Stimulated activated CD4-positive, alpha-beta T cell treated with anti-CD3 and anti-CD28 coated beads, Interleukin-15, amount 100 ng/mL, for 1 hour (primary cell): ENCODE data around the gene ISYNA1.

Source experiments
- DNase-seq, 2 donors: peaks; one replicate each; pipeline ENCODE4 v3.0.0-alpha.2; 2020; ENCODE audit warnings: low read depth in 1 of 2, low spot score in 1 of 2

Gene ISYNA1

DNA sequence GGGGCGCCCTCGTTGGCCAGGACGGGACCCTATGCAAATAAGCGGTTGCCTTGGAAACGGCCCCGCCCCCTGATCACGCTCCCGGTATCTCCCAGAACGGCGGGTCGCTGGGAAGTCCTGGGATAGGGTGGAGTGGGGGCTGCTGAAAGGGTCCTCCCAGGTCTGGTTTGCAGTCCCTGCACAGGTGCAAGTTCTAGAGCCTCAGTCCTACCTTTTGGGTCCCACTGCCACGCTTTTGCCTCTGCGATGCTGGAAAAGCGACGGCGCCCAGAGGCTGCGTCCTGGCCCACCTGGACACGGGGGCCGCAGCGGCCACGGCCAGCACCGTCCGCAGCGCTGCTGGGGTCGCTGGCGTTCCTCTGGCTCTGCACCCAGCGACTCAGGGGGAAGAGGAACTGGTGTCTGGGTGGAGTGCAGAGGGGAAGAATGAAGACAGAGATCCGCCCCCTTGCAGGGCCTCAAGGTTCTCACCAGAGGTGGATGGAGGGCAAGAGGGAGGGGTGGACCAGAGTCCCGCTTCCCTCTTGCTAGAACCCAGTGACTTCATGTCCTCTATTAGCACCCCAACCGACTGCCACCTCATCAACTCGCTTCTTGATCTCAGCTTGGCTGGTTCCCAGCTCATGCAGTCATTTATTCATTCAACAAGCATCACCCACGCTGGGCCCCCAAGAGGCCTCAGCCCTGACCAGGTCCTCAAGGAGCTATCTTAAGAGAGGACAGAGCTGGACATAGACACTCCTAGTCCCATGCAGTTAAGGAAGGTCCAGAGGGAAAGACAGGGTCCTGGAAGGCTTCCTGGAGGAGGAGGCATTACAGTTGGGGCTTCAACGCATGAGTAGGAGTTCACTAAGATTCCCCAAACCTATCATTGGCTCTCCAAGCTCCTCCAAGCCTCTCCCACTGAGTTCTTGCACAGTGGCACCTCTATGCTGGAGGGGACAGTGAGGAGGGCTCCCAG is 40.4 kb downstream of the ISYNA1 start, which contains the start of gene LRRC25:
Gene LRRC25 (minus strand): TSS at position 381 of the 961 bp plus-strand sequence. CDS start 659 bp downstream, outside the sequence.
- no peak for DNase-seq

DNA sequence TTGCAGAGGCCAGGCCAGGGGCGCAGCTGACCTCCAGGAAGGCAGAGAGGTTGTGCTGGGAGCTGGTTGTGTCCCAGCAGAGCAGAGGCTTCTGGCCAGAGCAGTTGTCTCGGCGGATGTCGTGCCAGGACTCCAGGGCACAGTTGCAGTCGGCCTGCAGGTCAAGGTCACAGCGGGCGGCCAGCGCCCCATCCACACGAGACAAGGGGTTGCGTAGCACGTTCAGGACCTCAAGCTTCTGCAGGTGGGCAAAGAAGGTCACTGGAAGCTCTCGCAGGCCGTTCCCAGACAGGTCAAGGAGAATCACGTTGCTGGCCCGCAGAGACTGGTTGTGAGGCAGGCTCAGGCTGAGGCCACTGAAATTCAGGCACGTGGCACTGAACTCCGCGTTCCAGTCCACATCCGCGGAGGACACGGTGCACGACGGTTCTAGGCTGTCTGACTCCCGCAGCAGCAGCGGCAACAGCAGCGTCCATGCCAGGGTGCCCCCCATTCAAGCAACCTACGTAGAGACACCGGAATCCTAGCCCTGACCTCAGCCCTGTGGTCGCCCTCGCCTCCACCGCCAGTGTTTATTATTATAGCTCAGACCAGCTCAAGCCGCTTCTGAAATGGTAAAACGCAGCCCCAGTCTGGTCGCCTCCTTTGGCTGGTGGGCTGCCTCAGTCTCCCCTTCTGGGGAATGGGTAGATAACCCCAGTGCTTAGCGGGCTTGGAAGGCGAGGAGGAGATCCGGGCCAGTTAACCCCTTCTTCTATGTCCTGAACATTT is 41.3 kb downstream of the ISYNA1 start:
- DNase-seq, result no peak

DNA sequence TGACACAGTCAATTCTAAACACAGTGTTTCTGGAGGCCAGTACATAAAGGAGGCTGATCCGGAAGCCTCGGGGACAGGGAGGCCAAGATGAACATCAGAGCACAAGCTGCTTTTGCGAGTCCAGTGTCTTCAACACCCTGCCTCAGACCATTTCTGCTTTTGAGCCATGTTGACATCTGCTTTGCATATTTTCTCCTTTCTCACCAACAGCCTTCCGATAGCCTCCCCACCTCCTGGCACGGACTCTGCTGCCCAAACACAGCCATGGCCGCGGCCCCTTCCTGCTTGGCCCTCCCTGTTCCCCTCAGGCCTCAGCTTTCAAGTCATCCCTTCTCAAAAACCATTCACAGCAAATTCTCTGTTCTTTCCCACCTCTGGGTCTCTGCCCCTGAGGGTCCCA is 44.1 kb downstream of the ISYNA1 start:
- DNase-seq, result no peak

DNA sequence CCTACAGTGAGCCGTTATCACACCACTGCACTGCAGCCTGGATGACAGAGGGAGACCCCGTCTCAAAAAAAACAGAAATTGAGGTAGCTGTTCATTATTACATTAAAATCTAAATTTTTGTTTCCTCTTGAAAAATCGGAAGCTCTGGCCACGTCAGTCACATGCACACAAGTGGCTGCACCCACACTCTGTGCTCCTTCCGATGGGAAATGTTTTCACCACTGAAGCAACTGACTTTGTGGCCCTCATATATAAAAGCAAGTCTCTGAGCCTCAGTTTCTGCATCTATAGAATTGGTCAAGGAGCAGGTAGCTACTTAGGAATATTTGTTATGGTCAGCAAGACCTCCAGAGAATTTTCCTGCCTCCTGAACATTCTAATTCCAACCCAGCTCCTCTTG is 45.0 kb downstream of the ISYNA1 start:
- no peak for DNase-seq

DNA sequence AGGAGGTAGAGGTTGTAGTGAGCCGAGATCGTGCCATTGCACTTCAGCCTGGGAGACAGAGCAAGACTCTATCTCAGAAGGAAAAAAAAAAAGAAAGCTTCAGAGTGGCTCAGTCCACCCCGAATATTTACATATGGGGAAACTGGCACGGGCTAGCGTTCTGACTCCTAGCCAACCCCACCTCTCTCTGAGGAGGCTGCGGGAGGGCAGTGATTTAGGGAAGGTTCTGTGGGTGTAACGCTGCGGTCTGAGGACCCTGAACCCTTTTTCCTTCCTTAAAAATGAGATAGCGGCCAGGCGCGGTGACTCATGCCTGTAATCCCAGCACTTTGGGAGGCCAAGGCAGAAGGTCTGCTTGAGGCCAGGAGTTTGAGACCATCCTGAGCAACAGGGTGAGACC is 45.5 kb downstream of the ISYNA1 start:
- DNase-seq, result no peak

DNA sequence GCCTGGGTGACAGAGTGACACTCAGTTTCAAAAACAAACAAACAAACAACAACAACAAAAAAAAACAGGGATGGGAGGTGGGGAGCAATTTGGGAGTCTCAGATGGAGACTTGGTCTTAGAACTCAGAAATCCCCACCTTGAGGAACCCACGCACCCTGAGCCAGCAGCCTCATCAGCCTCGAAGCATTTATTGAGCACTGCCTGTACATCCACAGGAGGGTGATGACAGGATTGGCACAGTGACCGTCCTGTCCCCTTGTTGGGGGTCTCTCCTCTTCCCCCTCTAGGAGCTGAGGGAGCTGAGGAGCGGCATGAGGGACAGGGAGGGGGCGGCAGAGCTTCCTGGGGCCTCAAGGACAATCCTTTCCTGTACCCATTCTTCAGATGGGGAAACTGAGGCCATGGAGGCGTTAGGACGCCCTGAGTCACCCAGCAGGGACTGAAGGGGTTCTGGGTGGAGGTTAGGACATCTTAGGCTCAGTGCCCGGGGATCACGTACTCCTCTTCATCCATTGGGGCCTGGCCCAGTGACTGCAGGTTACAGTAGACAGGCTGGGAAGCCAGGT is 46.3 kb downstream of the ISYNA1 start:
- DNase-seq, result no peak

DNA sequence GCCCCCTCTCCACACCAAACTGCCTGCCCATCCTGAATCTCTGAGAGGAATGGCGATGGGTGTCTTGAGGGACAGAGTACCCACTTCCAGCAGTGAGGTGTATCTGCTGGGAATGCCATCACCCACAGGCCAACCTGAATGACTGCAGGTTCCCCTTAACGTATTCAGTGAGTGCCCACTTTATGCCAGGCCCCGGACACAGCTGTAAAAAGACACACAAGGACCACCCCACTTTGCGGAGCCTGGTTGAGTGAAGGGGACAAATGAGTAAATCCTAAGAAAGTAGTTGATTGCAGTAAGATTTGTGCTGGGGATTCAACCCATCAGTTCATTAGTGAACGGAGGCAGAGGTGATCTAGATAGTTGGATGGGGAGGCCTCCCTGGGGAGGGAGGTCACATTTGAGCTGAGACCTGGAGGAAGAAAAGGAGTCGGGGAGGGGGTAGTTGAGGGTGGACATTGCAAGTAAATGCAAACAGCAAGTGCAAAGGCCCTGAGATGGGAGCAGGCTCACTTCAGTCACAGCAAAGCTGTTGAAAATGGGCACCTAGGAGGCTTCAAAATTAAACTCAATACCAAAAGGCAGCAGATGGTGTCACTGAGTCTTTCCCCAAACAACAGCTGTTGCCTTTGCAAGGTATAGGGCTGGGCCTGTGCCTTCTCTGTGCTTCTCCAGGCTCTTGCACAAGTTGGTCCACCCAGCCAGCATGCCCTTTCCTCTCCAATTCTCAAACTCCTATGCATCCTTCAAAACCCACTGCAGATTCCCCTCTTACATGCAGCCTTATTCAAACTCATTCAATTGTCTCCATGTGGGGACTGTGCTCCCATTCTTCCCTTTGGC is 47.6 kb downstream of the ISYNA1 start:
- no peak for DNase-seq

DNA sequence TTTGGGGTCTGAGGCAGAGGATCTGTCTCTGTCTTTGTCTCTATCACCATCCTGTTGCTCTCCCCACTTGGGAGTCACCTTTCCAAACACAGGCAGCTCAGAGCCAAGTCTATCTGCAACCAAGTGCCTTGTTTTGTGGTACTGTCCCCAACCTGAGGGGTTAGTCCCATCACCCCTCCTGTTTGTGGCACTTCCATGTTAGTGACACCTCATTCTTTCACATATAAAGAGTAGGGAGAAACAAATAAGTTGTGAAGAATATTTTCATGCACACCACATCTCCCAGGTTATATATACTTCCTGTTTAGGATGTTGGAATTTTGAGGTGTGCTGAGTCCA is 48.2 kb downstream of the ISYNA1 start:
- DNase-seq, result no peak

DNA sequence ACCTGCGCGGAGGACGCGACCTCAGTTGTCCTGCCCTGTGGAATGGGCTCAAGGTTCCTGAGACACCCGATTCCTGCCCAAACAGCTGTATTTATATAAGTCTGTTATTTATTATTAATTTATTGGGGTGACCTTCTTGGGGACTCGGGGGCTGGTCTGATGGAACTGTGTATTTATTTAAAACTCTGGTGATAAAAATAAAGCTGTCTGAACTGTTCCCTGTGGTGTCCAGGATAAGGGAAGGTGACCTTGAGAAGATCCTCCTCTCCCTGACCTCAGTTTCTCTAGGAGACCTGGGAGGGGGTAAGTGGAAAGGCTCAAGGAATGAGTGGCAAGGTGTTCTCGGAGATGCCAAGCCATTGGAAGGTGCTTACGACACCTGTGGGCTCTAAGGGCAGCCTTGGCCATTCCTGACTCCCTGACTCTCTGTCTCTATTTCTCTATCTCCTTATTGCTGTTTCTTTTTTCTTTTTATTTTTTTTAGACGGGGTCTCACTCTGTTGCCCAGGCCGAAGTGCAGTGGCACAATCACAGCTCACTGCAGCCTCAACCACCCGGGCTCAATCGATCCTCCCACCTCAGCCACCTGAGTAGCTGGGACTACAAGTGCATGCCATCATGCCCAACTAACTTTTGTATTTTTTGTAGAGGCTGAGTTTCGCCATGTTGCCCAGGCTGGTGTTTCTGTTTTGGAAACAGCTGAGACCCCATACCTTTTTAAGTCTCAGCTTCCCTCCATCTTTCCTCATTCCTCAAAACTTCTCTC is 48.8 kb downstream of the ISYNA1 start:
- DNase-seq, result no peak

DNA sequence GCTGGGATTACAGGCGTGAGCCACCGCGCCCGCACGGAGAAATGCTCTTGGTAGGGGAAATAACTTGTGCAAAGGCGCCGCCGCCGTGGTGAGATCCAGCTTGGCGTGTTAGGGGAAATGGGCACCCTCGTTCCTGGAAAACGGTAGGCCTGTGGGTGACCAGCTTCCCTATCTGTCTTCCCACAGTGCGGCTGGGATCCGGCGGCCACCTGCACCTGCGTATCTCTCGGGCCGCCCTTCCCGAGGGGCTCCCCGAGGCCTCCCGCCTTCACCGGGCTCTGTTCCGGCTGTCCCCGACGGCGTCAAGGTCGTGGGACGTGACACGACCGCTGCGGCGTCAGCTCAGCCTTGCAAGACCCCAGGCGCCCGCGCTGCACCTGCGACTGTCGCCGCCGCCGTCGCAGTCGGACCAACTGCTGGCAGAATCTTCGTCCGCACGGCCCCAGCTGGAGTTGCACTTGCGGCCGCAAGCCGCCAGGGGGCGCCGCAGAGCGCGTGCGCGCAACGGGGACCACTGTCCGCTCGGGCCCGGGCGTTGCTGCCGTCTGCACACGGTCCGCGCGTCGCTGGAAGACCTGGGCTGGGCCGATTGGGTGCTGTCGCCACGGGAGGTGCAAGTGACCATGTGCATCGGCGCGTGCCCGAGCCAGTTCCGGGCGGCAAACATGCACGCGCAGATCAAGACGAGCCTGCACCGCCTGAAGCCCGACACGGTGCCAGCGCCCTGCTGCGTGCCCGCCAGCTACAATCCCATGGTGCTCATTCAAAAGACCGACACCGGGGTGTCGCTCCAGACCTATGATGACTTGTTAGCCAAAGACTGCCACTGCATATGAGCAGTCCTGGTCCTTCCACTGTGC is 49.6 kb downstream of the ISYNA1 start:
- DNase-seq, result peak; percentile 61 to 73

DNA sequence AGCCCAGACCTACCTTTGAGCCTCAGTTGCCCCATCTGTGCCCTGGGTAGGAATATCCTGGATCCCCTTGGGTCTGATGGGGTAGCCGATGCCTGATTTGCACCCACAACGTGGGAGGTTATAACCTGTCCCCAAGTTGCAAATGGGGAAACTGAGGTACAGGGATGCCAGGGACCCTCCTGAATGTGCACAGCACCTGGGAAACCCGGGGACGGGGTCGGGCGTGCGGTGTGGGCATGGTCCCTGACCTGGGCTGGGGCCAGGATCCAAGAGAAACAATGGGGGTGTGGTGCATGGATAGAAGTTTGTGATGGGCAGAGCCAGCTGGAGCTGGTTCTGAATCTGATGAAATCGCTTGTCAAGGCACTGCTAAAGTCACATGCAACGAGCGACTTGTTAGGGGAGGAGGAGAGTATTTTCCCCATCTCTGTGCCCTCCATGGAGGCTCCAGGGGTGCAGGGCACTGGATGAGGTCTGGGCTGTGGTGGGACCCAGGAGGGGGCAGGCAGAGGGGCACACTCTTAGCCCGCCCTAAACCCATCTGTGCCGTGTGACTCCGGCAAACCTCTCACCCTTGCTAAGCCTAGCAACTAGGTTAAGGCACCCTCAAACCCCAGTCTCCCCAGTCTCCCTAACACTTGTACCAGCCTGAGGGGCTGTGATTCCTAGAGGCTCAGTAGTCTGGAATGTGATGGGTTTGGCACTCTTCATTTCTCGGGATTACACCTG is 51.2 kb downstream of the ISYNA1 start:
- DNase-seq, result no peak

DNA sequence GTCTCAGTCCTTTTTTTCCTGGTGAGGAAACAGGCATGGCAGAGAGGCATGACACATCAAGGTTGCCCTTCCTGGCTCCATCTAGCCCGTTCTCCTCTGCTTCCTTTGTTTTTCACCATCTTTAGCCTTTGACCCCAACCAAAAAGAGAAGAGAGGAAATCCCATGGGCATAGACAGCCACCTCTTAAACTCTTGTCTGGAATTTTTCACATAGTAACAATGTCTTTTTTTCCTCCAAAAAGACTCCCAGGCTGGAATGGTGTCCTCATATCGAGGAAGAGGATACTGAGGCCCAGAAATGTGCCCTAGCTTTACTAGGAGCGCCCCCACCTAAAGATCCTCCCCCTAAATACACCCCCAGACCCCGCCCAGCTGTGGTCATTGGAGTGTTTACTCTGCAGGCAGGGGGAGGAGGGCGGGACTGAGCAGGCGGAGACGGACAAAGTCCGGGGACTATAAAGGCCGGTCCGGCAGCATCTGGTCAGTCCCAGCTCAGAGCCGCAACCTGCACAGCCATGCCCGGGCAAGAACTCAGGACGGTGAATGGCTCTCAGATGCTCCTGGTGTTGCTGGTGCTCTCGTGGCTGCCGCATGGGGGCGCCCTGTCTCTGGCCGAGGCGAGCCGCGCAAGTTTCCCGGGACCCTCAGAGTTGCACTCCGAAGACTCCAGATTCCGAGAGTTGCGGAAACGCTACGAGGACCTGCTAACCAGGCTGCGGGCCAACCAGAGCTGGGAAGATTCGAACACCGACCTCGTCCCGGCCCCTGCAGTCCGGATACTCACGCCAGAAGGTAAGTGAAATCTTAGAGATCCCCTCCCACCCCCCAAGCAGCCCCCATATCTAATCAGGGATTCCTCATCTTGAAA is 52.0 kb downstream of the ISYNA1 start, which contains the start of gene GDF15:
Gene GDF15 (plus strand): TSS at position 484 of the 868 bp plus-strand sequence. CDS start 32 bp downstream, at position 516.
- DNase-seq, result no peak

DNA sequence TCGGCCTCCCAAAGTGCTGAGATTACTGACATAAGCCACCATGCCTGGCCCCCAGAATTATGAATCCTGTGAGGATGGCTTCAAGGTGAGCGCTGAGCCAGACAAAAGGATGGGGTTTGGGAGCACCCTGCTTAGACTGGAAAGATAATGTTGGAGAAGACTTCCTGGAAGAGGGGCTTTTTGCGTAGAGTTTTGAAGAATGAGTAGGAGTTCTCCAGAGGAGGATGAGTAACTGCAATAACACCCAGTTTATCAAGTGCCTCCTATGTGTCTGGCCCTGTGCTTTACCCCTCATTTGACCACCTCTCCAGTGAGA is 52.6 kb downstream of the ISYNA1 start:
- no peak for DNase-seq

DNA sequence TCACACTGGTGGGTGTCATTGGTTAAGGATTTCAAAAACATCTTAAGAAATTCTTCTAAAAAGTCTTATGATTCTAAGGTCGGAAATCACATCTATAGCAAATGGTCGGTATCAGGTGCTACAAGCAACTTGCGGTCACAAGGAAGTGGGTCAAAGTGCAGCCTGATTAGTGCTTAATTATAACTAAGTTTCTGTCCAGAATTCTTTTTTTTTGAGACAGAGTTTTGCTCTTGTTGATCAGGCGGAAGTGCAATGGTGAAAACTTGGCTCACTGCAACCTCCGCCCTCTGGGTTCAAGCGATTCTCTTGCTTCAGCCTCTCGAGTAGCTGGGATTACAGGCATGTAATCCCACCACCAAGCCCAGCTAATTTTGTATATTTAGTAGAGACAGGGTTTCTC is 53.2 kb downstream of the ISYNA1 start:
- no peak for DNase-seq
